ENCODE measurements around the gene PREP.

DNA sequence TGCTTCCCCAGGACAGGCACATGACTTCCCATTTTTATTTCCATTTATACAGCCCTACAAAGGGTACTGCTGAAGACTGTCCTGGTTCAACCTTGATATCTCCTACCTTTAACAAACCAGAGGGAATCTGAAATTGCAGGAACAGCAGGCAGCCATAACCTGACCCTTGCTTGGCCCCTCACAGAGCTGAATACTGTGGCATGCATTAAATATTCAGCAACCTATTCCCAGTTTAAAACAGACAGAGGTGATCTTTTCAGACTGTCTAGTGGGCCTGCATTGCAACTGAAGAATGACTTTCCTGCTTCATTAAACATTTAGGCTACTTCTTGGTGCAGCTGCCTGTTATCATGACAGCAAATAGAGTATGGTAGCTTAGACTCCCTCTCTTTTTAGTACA lies 146.3 kb downstream of the PREP start:
- TF ChIP-seq POLR2A (IDR thresholded peaks at IDR 0.05; ENCODE audit: low read length) (no peak), GATA1 (IDR thresholded peaks at IDR 0.05; ENCODE audit: low read depth, low read length) (no peak)
